Measurements from ENCODE around the gene MEAK7.

DNA sequence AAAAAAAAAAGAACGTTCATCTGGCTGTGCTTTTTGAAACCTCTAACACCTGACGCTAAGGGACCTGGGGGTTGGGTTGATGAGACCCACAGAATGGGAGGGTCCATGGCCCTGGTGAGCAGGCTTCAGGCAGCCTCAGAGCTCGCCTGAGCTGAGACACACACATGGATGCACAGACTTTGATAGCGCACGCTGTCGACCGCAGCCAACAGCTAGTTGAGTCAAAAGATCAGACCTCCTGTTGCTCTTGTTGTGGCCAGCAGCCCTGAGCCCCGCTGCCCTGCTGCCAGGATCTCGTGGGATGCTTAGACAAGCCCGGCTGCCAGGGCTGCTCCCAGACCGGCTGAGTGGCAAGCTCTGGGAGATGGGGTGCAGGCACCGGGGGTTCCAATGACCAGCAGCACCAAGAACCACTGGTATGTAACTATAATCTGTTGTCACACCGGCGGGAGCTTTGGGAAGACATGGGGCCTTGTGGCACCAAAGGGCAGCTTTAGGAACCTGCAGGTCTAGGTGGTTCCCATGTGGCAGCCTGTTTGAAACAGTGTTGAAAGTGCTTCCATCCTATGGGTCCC is 20.0 kb upstream of the MEAK7 start:
- TF ChIP-seq EZH2 (IDR thresholded peaks at IDR 0.05; ENCODE audit: low read length, missing control alignments) = no peak
- TF ChIP-seq, protein P1, sequence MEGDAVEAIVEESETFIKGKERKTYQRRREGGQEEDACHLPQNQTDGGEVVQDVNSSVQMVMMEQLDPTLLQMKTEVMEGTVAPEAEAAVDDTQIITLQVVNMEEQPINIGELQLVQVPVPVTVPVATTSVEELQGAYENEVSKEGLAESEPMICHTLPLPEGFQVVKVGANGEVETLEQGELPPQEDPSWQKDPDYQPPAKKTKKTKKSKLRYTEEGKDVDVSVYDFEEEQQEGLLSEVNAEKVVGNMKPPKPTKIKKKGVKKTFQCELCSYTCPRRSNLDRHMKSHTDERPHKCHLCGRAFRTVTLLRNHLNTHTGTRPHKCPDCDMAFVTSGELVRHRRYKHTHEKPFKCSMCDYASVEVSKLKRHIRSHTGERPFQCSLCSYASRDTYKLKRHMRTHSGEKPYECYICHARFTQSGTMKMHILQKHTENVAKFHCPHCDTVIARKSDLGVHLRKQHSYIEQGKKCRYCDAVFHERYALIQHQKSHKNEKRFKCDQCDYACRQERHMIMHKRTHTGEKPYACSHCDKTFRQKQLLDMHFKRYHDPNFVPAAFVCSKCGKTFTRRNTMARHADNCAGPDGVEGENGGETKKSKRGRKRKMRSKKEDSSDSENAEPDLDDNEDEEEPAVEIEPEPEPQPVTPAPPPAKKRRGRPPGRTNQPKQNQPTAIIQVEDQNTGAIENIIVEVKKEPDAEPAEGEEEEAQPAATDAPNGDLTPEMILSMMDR (conservative IDR thresholded peaks at IDR 0.05 in 1 of 2, IDR thresholded peaks at IDR 0.05 in 1 of 2; ENCODE audit: low read depth in 1 of 2, low read length in 2 of 2) = no peak

All from fibroblast of lung (primary cell).